Erythroblast (primary cell): Measurements from ENCODE around the gene PSMD1.

Experiments
- GATA1 ChIP-seq: IDR thresholded peaks from 2 replicates; pipeline ENCODE4 v1.6.1; 2011; ENCODE audit warnings: low read depth, mild to moderate bottlenecking, control low read depth, low read length, moderate library complexity
- POLR2A ChIP-seq: IDR thresholded peaks from 2 replicates; pipeline ENCODE4 v1.6.1; 2011; ENCODE audit warnings: mild to moderate bottlenecking, low read length

DNA sequence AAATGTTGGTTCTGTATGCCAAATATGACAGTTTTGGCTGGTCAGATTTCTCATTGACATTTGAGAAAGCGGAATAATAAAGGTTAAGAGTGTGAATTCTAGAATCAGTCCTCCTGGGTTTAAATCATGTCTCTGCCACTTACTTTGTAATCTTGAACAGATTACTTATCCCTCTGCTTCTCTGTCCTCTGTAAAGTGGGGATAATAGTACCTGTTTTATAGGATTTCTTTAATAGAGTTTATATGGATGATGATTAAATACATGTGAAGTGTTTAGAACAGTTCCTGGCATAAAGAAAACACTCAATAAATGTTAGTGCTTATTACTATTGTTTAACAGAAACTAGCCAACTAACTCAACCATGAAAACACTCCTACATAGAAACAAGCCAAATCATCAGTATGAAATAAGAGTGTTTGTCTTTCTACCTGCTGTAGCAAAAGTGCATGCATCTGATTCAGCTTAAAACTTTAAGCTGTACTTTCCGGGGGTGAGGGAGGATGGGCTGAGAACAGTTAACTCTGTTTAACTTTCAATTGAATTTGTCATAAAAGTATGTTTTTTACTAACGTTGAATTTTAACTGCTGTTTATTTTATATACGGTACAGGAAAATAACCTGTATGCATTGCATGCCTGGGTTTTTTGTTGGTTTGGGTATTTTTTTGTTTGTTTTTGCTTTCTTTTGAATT lies 61.4 kb downstream of the PSMD1 start:
- no peak for TF ChIP-seq POLR2A
- TF ChIP-seq GATA1, result no peak
